HepG2 (cell line): ENCODE measurements around the gene ZMYND8. TPM values are rescaled to one million over a fixed set of nuclear protein-coding genes. Genes with fewer than 3 reads are reported as not detected.

ENCODE experiments used
- BRF2 ChIP-seq: sonication (generic); formaldehyde crosslinking; IDR thresholded peaks from 2 replicates; pipeline ENCODE4 v1.8.1; 2022; ENCODE audit warnings: mild to moderate bottlenecking, missing genetic modification reagents
- CHD2 ChIP-seq: IDR thresholded peaks from 2 replicates; pipeline ENCODE4 v1.6.1; 2011; ENCODE audit warnings: low read depth, low read length, improper control_type of control experiment
- ERF ChIP-seq: IDR thresholded peaks from 2 replicates; pipeline ENCODE4 v1.6.1; 2018; ENCODE audit warnings: missing biosample characterization, missing genetic modification reagents
- ESRRA ChIP-seq: sonication (generic); formaldehyde crosslinking; IDR thresholded peaks from 2 replicates; pipeline ENCODE4 v1.5.1; 2020; ENCODE audit warnings: mild to moderate bottlenecking, low read depth, missing genetic modification reagents
- FOXA3 ChIP-seq: IDR thresholded peaks from 2 replicates; pipeline ENCODE4 v1.6.1; 2016; ENCODE audit warnings: missing genetic modification reagents, missing compliant biosample characterization
- FOXJ3 ChIP-seq: sonication (generic); formaldehyde crosslinking; IDR thresholded peaks from 2 replicates; pipeline ENCODE4 v1.4.0; 2020; ENCODE audit warnings: missing genetic modification reagents, mild to moderate bottlenecking, borderline replicate concordance
- GZF1 ChIP-seq: sonication (generic); formaldehyde crosslinking; IDR thresholded peaks from 2 replicates; pipeline ENCODE4 v1.5.1; 2020; ENCODE audit warnings: mild to moderate bottlenecking, missing genetic modification reagents
- MLLT10 ChIP-seq: sonication (generic); formaldehyde crosslinking; IDR thresholded peaks from 2 replicates; pipeline ENCODE4 v1.4.0; 2020; ENCODE audit warnings: missing genetic modification reagents
- NFRKB ChIP-seq: fragments of 450-650 bp; IDR thresholded peaks from 2 replicates; pipeline ENCODE4 v1.6.1; 2017
- PCBP2 ChIP-seq: fragments of 200-400 bp; formaldehyde crosslinking; optimal IDR thresholded peaks from 2 replicates; pipeline ENCODE3; 2018; ENCODE audit warnings: low read length, low read depth; ENCODE audit not compliant: poor library complexity, severe bottlenecking
- PRDM15 ChIP-seq: sonication (generic); formaldehyde crosslinking; IDR thresholded peaks from 2 replicates; pipeline ENCODE4 v1.4.0; 2020; ENCODE audit warnings: missing genetic modification reagents
- PRDM4 ChIP-seq: sonication (generic); formaldehyde crosslinking; IDR thresholded peaks from 2 replicates; pipeline ENCODE4 v1.9.0; 2021; ENCODE audit warnings: missing genetic modification reagents, borderline replicate concordance
- PRPF4 ChIP-seq: fragments of 200-400 bp; formaldehyde crosslinking; IDR thresholded peaks from 2 replicates; pipeline ENCODE4 v1.6.1; 2016; ENCODE audit warnings: low read length, low read depth; ENCODE audit not compliant: poor library complexity, severe bottlenecking
- SIX4 ChIP-seq: sonication (generic); formaldehyde crosslinking; IDR thresholded peaks from 2 replicates; pipeline ENCODE4 v1.4.0; 2020; ENCODE audit warnings: missing genetic modification reagents
- TMF1 ChIP-seq: sonication (generic); formaldehyde crosslinking; IDR thresholded peaks from 2 replicates; pipeline ENCODE4 v1.8.1; 2022; ENCODE audit warnings: low read depth, missing genetic modification reagents
- ZBTB20 ChIP-seq: sonication (generic); formaldehyde crosslinking; IDR thresholded peaks from 2 replicates; pipeline ENCODE4 v1.8.1; 2023; ENCODE audit warnings: missing genetic modification reagents, low read depth, mild to moderate bottlenecking, borderline replicate concordance
- ZBTB3 ChIP-seq: sonication (generic); formaldehyde crosslinking; IDR thresholded peaks from 2 replicates; pipeline ENCODE4 v1.4.0; 2020; ENCODE audit warnings: low read depth, mild to moderate bottlenecking, moderate library complexity, missing genetic modification reagents, borderline replicate concordance
- ZNF446 ChIP-seq: sonication (generic); formaldehyde crosslinking; IDR thresholded peaks from 2 replicates; pipeline ENCODE4 v1.5.0; 2020; ENCODE audit warnings: mild to moderate bottlenecking, missing genetic modification reagents
- ZNF552 ChIP-seq: sonication (generic); formaldehyde crosslinking; IDR thresholded peaks from 2 replicates; pipeline ENCODE4 v1.9.0; 2022; ENCODE audit warnings: missing genetic modification reagents, mild to moderate bottlenecking, borderline replicate concordance
- ZNF841 ChIP-seq: sonication (generic); formaldehyde crosslinking; IDR thresholded peaks from 2 replicates; pipeline ENCODE4 v1.8.1; 2023; ENCODE audit warnings: missing genetic modification reagents, borderline replicate concordance
- ZNF883 ChIP-seq: sonication (generic); formaldehyde crosslinking; IDR thresholded peaks from 2 replicates; pipeline ENCODE4 v1.5.1; 2020; ENCODE audit warnings: mild to moderate bottlenecking, missing genetic modification reagents; ENCODE audit errors: not compliant biosample characterization
- ZSCAN9 ChIP-seq: IDR thresholded peaks from 2 replicates; pipeline ENCODE4 v1.6.1; 2016; ENCODE audit warnings: borderline replicate concordance
- polyA plus RNA-seq, 8 experiments: library from polyadenylated mRNA; depleted of rRNA in 3 of 8; stranded (reverse) in 7 of 8; unstranded in 1 of 8; fragments of >200 nt; fragmentation: Illumina TruSeq in 4 of 8; extraction: Trizol in 4 of 8; gene quantifications; 2 replicates each; pipeline versions ENCODE4 v1.2.1 to v1.2.3, GENCODE V29; 2011 to 2016; ENCODE audit warnings: low read depth in 4 of 8, missing spikeins in 1 of 8, mixed read lengths in 1 of 8; ENCODE audit not compliant: insufficient read depth in 1 of 8
- total RNA-seq, 5 experiments: library from RNA; depleted of rRNA; stranded (reverse); fragments of >200 nt; fragmentation: Illumina TruSeq; extraction: Trizol; gene quantifications; 2 replicates each; pipeline ENCODE4 v1.2.3, GENCODE V29; 2016; ENCODE audit warnings: low read depth in 1 of 5
- TF ChIP-seq, protein P1 (sequence below): sonication (generic); formaldehyde crosslinking; IDR thresholded peaks from 2 replicates; pipeline ENCODE4 v1.4.0; 2020; ENCODE audit warnings: missing genetic modification reagents

The ZMYND8 gene
- total and polyA plus RNA-seq, 2 of the 13 experiments (the other 11 are each of a cell fraction or from before 2014, with no cell fraction given): 53.9 to 84.7 TPM

- TF ChIP-seq BRF2: no peak
- no peak for TF ChIP-seq ZSCAN9
- no peak for TF ChIP-seq ERF (CRISPR knock-in tag)
- TF ChIP-seq FOXA3 (CRISPR knock-in tag): peak; percentile 88
- 0 out of 2 replicates have a peak, but pooled peaks have one; percentile 27 for TF ChIP-seq SIX4 (CRISPR knock-in tag)
- TF ChIP-seq, protein P1, sequence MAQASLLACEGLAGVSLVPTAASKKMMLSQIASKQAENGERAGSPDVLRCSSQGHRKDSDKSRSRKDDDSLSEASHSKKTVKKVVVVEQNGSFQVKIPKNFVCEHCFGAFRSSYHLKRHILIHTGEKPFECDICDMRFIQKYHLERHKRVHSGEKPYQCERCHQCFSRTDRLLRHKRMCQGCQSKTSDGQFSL: no peak
- peak; percentile 34; the same call in 1 of the 2 replicates for TF ChIP-seq ZNF552 (CRISPR knock-in tag)
- peak; percentile 7; the same call in 1 of the 2 replicates for TF ChIP-seq ZBTB3 (CRISPR knock-in tag)
- no peak for TF ChIP-seq ESRRA (CRISPR knock-in tag)
- no peak for TF ChIP-seq ZNF446 (CRISPR knock-in tag)
- TF ChIP-seq CHD2: no peak
- 0 out of 2 replicates have a peak, but pooled peaks have one; percentile 33 for TF ChIP-seq GZF1 (CRISPR knock-in tag)
- no peak for TF ChIP-seq PCBP2
- no peak for TF ChIP-seq PRDM15 (CRISPR knock-in tag)
- TF ChIP-seq ZNF841 (CRISPR knock-in tag): no peak
- TF ChIP-seq TMF1: no peak; the same call in 1 of the 2 replicates
- TF ChIP-seq ZBTB20: peak; percentile 74; the same call in 1 of the 2 replicates
- no peak for TF ChIP-seq MLLT10 (CRISPR knock-in tag)
- TF ChIP-seq FOXJ3 (CRISPR knock-in tag): no peak
- no peak for TF ChIP-seq PRPF4
- TF ChIP-seq PRDM4 (CRISPR knock-in tag): no peak
- TF ChIP-seq NFRKB: peak; percentile 88
- no peak for TF ChIP-seq ZNF883 (CRISPR knock-in tag)
Measured at GRCh38 chr20:47356526-47357295, at the start of gene ZMYND8 (continued).
